ENCODE measurements around the gene SMARCC1.

SMARCC1 gene

GRCh38 chr3:47799733-47800132, 18.0 kb upstream of the SMARCC1 start:
- Histone ChIP-seq H3K27ac (ENCODE audit: insufficient read depth, low read length, poor library complexity, severe bottlenecking) (no peak overlapping the region), H3K4me3 (ENCODE audit: insufficient read depth, low read depth, low read length, poor library complexity, severe bottlenecking) (no peak overlapping the region), H3K36me3 (ENCODE audit: control insufficient read depth, insufficient read depth, low read length) (no peaks in the 10 kb centered on the region), H3K27me3 (replicated peaks; ENCODE audit: control insufficient read depth, insufficient read depth, low read length, poor library complexity, severe bottlenecking) (no peaks in the 10 kb centered on the region), H3K9me3 (ENCODE audit: control insufficient read depth, low read length) (no peaks in the 10 kb centered on the region), H3K4me1 (ENCODE audit: control insufficient read depth, insufficient read depth, low read length, poor library complexity, severe bottlenecking) (peaks cover 8% of the 10 kb centered on the region)
- DNase-seq, result no peak

GRCh38 chr3:47794544-47794943, 12.9 kb upstream of the SMARCC1 start:
- H3K9me3 ChIP-seq (ENCODE audit: control insufficient read depth, low read length), result no peaks in the 10 kb centered on the region
- H3K27ac ChIP-seq (ENCODE audit: insufficient read depth, low read length, poor library complexity, severe bottlenecking), result no peak overlapping the region
- no peaks in the 10 kb centered on the region for H3K4me1 ChIP-seq (ENCODE audit: control insufficient read depth, insufficient read depth, low read length, poor library complexity, severe bottlenecking)
- no peaks in the 10 kb centered on the region for H3K27me3 ChIP-seq (replicated peaks; ENCODE audit: control insufficient read depth, insufficient read depth, low read length, poor library complexity, severe bottlenecking)
- no peak overlapping the region for H3K4me3 ChIP-seq (ENCODE audit: insufficient read depth, low read depth, low read length, poor library complexity, severe bottlenecking)
- DNase-seq, result no peak
- no peaks in the 10 kb centered on the region for H3K36me3 ChIP-seq (ENCODE audit: control insufficient read depth, insufficient read depth, low read length)

GRCh38 chr3:47792699-47793098, 11.0 kb upstream of the SMARCC1 start:
- Histone ChIP-seq H3K4me3 (ENCODE audit: insufficient read depth, low read depth, low read length, poor library complexity, severe bottlenecking) (no peak overlapping the region), H3K27me3 (replicated peaks; ENCODE audit: control insufficient read depth, insufficient read depth, low read length, poor library complexity, severe bottlenecking) (no peaks in the 10 kb centered on the region), H3K27ac (ENCODE audit: insufficient read depth, low read length, poor library complexity, severe bottlenecking) (no peak overlapping the region), H3K4me1 (ENCODE audit: control insufficient read depth, insufficient read depth, low read length, poor library complexity, severe bottlenecking) (no peaks in the 10 kb centered on the region), H3K36me3 (ENCODE audit: control insufficient read depth, insufficient read depth, low read length) (no peaks in the 10 kb centered on the region), H3K9me3 (ENCODE audit: control insufficient read depth, low read length) (no peaks in the 10 kb centered on the region)
- no peak for DNase-seq

- H3K36me3 ChIP-seq (ENCODE audit: control insufficient read depth, insufficient read depth, low read length), result no peaks in the 10 kb centered on the region
- H3K27me3 ChIP-seq (replicated peaks; ENCODE audit: control insufficient read depth, insufficient read depth, low read length, poor library complexity, severe bottlenecking), result no peaks in the 10 kb centered on the region
- no peak for DNase-seq
- H3K4me3 ChIP-seq (ENCODE audit: insufficient read depth, low read depth, low read length, poor library complexity, severe bottlenecking), result no peak overlapping the region
- no peaks in the 10 kb centered on the region for H3K4me1 ChIP-seq (ENCODE audit: control insufficient read depth, insufficient read depth, low read length, poor library complexity, severe bottlenecking)
- H3K27ac ChIP-seq (ENCODE audit: insufficient read depth, low read length, poor library complexity, severe bottlenecking), result no peak overlapping the region
- no peaks in the 10 kb centered on the region for H3K9me3 ChIP-seq (ENCODE audit: control insufficient read depth, low read length)
Measured at GRCh38 chr3:47791193-47791855, 9.6 kb upstream of the SMARCC1 start.

GRCh38 chr3:47783673-47784072, 2.0 kb upstream of the SMARCC1 start:
- no peaks in the 10 kb centered on the region for H3K9me3 ChIP-seq (ENCODE audit: control insufficient read depth, low read length)
- DNase-seq, result no peak

GRCh38 chr3:47782446-47783308, 984 bp upstream of the SMARCC1 start:
- H3K36me3 ChIP-seq (ENCODE audit: control insufficient read depth, insufficient read depth, low read length), result no peaks in the 10 kb centered on the region

More at GRCh38 chr3:47783673-47784072, 2.0 kb upstream of the SMARCC1 start:
- Histone ChIP-seq H3K4me3 (ENCODE audit: insufficient read depth, low read depth, low read length, poor library complexity, severe bottlenecking) (no peak overlapping the region), H3K27ac (ENCODE audit: insufficient read depth, low read length, poor library complexity, severe bottlenecking) (no peak overlapping the region), H3K4me1 (ENCODE audit: control insufficient read depth, insufficient read depth, low read length, poor library complexity, severe bottlenecking) (peaks cover 17% of the 10 kb centered on the region), H3K36me3 (ENCODE audit: control insufficient read depth, insufficient read depth, low read length) (no peaks in the 10 kb centered on the region), H3K27me3 (replicated peaks; ENCODE audit: control insufficient read depth, insufficient read depth, low read length, poor library complexity, severe bottlenecking) (no peaks in the 10 kb centered on the region)

GRCh38 chr3:47780741-47781684, 680 bp downstream of the SMARCC1 start:
- H3K27me3 ChIP-seq (replicated peaks; ENCODE audit: control insufficient read depth, insufficient read depth, low read length, poor library complexity, severe bottlenecking), result no peaks in the 10 kb centered on the region
- peaks cover 17% of the 10 kb centered on the region for H3K4me1 ChIP-seq (ENCODE audit: control insufficient read depth, insufficient read depth, low read length, poor library complexity, severe bottlenecking)
- no peaks in the 10 kb centered on the region for H3K9me3 ChIP-seq (ENCODE audit: control insufficient read depth, low read length)
- peak overlapping the region; percentile 77 for H3K4me3 ChIP-seq (ENCODE audit: insufficient read depth, low read depth, low read length, poor library complexity, severe bottlenecking)
- peak overlapping the region; percentile 98 for H3K27ac ChIP-seq (ENCODE audit: insufficient read depth, low read length, poor library complexity, severe bottlenecking)
- H3K36me3 ChIP-seq (ENCODE audit: control insufficient read depth, insufficient read depth, low read length), result no peaks in the 10 kb centered on the region
- DNase-seq, result peak; percentile 54 to 58 (median 56)

More at GRCh38 chr3:47782446-47783308, 984 bp upstream of the SMARCC1 start:
- Histone ChIP-seq H3K4me3 (ENCODE audit: insufficient read depth, low read depth, low read length, poor library complexity, severe bottlenecking) (peak overlapping the region; percentile 77), H3K4me1 (ENCODE audit: control insufficient read depth, insufficient read depth, low read length, poor library complexity, severe bottlenecking) (peaks cover 17% of the 10 kb centered on the region), H3K27ac (ENCODE audit: insufficient read depth, low read length, poor library complexity, severe bottlenecking) (peak overlapping the region; percentile 98), H3K9me3 (ENCODE audit: control insufficient read depth, low read length) (no peaks in the 10 kb centered on the region), H3K27me3 (replicated peaks; ENCODE audit: control insufficient read depth, insufficient read depth, low read length, poor library complexity, severe bottlenecking) (no peaks in the 10 kb centered on the region)
- no peak for DNase-seq

- H3K36me3 ChIP-seq (ENCODE audit: control insufficient read depth, insufficient read depth, low read length), result no peaks in the 10 kb centered on the region
- no peaks in the 10 kb centered on the region for H3K27me3 ChIP-seq (replicated peaks; ENCODE audit: control insufficient read depth, insufficient read depth, low read length, poor library complexity, severe bottlenecking)
- H3K4me1 ChIP-seq (ENCODE audit: control insufficient read depth, insufficient read depth, low read length, poor library complexity, severe bottlenecking), result peaks cover 17% of the 10 kb centered on the region
- H3K4me3 ChIP-seq (ENCODE audit: insufficient read depth, low read depth, low read length, poor library complexity, severe bottlenecking), result no peak overlapping the region
- peak overlapping the region; percentile 17 for H3K27ac ChIP-seq (ENCODE audit: insufficient read depth, low read length, poor library complexity, severe bottlenecking)
- DNase-seq, result no peak
- no peaks in the 10 kb centered on the region for H3K9me3 ChIP-seq (ENCODE audit: control insufficient read depth, low read length)
Measured at GRCh38 chr3:47778746-47779145, 2.9 kb downstream of the SMARCC1 start.

GRCh38 chr3:47772788-47773187, 8.9 kb downstream of the SMARCC1 start:
- Histone ChIP-seq H3K9me3 (ENCODE audit: control insufficient read depth, low read length) (no peaks in the 10 kb centered on the region), H3K27ac (ENCODE audit: insufficient read depth, low read length, poor library complexity, severe bottlenecking) (no peak overlapping the region), H3K27me3 (replicated peaks; ENCODE audit: control insufficient read depth, insufficient read depth, low read length, poor library complexity, severe bottlenecking) (no peaks in the 10 kb centered on the region), H3K36me3 (ENCODE audit: control insufficient read depth, insufficient read depth, low read length) (peaks cover 19% of the 10 kb centered on the region), H3K4me1 (ENCODE audit: control insufficient read depth, insufficient read depth, low read length, poor library complexity, severe bottlenecking) (no peaks in the 10 kb centered on the region), H3K4me3 (ENCODE audit: insufficient read depth, low read depth, low read length, poor library complexity, severe bottlenecking) (no peak overlapping the region)
- DNase-seq, result no peak
